ENCODE results near the gene APOL6.

- TF ChIP-seq USF2 (IDR thresholded peaks at IDR 0.05; ENCODE audit: low read depth, low read length) (no peak), POLR2A (IDR thresholded peaks at IDR 0.05; ENCODE audit: low read depth, low read length) (no peak), SMC3 (IDR thresholded peaks at IDR 0.05; ENCODE audit: low read depth, low read length) (no peak), CEBPB (IDR thresholded peaks at IDR 0.05; ENCODE audit: low read depth, low read length) (no peak), MXI1 (IDR thresholded peaks at IDR 0.05; ENCODE audit: borderline replicate concordance, low read depth, low read length) (no peak), RCOR1 (IDR thresholded peaks at IDR 0.05; ENCODE audit: insufficient replicate concordance, low read length) (no peak), RFX5 (IDR thresholded peaks at IDR 0.05; ENCODE audit: low read depth, low read length) (no peak), NFE2L2 (IDR thresholded peaks at IDR 0.05; ENCODE audit: low read depth, low read length) (no peak), RAD21 (IDR thresholded peaks at IDR 0.05; ENCODE audit: low read length) (no peak)
- TF ChIP-seq, protein P1, sequence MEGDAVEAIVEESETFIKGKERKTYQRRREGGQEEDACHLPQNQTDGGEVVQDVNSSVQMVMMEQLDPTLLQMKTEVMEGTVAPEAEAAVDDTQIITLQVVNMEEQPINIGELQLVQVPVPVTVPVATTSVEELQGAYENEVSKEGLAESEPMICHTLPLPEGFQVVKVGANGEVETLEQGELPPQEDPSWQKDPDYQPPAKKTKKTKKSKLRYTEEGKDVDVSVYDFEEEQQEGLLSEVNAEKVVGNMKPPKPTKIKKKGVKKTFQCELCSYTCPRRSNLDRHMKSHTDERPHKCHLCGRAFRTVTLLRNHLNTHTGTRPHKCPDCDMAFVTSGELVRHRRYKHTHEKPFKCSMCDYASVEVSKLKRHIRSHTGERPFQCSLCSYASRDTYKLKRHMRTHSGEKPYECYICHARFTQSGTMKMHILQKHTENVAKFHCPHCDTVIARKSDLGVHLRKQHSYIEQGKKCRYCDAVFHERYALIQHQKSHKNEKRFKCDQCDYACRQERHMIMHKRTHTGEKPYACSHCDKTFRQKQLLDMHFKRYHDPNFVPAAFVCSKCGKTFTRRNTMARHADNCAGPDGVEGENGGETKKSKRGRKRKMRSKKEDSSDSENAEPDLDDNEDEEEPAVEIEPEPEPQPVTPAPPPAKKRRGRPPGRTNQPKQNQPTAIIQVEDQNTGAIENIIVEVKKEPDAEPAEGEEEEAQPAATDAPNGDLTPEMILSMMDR (conservative IDR thresholded peaks at IDR 0.05; ENCODE audit: low read depth, low read length): no peak
- TF ChIP-seq, protein P2, sequence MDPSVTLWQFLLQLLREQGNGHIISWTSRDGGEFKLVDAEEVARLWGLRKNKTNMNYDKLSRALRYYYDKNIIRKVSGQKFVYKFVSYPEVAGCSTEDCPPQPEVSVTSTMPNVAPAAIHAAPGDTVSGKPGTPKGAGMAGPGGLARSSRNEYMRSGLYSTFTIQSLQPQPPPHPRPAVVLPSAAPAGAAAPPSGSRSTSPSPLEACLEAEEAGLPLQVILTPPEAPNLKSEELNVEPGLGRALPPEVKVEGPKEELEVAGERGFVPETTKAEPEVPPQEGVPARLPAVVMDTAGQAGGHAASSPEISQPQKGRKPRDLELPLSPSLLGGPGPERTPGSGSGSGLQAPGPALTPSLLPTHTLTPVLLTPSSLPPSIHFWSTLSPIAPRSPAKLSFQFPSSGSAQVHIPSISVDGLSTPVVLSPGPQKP (IDR thresholded peaks at IDR 0.05; ENCODE audit: borderline replicate concordance, low read depth, low read length): no peak
These were observed 1.5 kb downstream of the APOL6 start for GRCh38 chr22:35649636-35650250.
